Stomach (tissue), 4 donors: ENCODE data around the gene RASAL3.

Source experiments
- CTCF ChIP-seq, 7 experiments: fragments of 450-650 bp in 4 of 7; fragments of 200-600 bp in 3 of 7; sonication (generic) in 3 of 7; IDR thresholded peaks; one replicate each; pipeline ENCODE4 v1.5.1; 2016 to 2019; ENCODE audit warnings: antibody characterized with exemption in 7 of 7, control low read depth in 2 of 7, mild to moderate bottlenecking in 1 of 7
- EP300 ChIP-seq: sonication (generic); formaldehyde crosslinking; IDR thresholded peaks from one replicate; pipeline ENCODE4 v1.6.1; 2017; ENCODE audit warnings: antibody characterized with exemption
- POLR2A ChIP-seq, 4 donors: fragments of 450-650 bp; IDR thresholded peaks; one replicate each; pipeline ENCODE4 v1.6.1; 2016; ENCODE audit warnings: antibody characterized with exemption in 4 of 4, control low read depth in 2 of 4, mild to moderate bottlenecking in 1 of 4, moderate library complexity in 1 of 4
- POLR2AphosphoS5 ChIP-seq, 3 donors: sonication (generic); formaldehyde crosslinking; IDR thresholded peaks; one replicate each; pipeline ENCODE4 v1.6.1; 2016; ENCODE audit warnings: antibody characterized with exemption in 3 of 3

- TF ChIP-seq CTCF (IDR thresholded peaks at IDR 0.05) (no peak), POLR2A (IDR thresholded peaks at IDR 0.05) (no peak), POLR2AphosphoS5 (IDR thresholded peaks at IDR 0.05) (no peak), EP300 (no peak)
These were observed 23.0 kb downstream of the RASAL3 start for GRCh38 chr19:15441317-15441716.
